Fibroblast of lung (primary cell): Measurements from ENCODE around the gene GALNT2. TPM values are rescaled to one million over a fixed set of nuclear protein-coding genes. Genes with fewer than 3 reads are reported as not detected.

ENCODE experiments used
- DNase-seq, 2 donors: peaks; one replicate each; pipeline versions ENCODE4 v3.0.0 to v3.0.0-alpha.2; 2010; ENCODE audit warnings: low read depth in 2 of 2
- H2AFZ ChIP-seq: 2 replicates; pipeline ENCODE4 v1.5.1; 2012; ENCODE audit warnings: low read length, control low read depth, inconsistent platforms
- H3K27ac ChIP-seq: 2 replicates; pipeline ENCODE4 v1.5.1; 2011; ENCODE audit warnings: low read length, control low read depth; ENCODE audit not compliant: insufficient read depth
- H3K27me3 ChIP-seq: 2 replicates; pipeline ENCODE4 v1.5.1; 2011; ENCODE audit warnings: mild to moderate bottlenecking, low read length; ENCODE audit not compliant: control insufficient read depth, insufficient read depth
- H3K36me3 ChIP-seq: 2 replicates; pipeline ENCODE4 v1.5.1; 2011; ENCODE audit warnings: low read length; ENCODE audit not compliant: control insufficient read depth, insufficient read depth
- H3K4me1 ChIP-seq: 2 replicates; pipeline ENCODE4 v1.5.1; 2011; ENCODE audit warnings: low read length; ENCODE audit not compliant: control insufficient read depth, insufficient read depth; ENCODE audit errors: extremely low read depth
- H3K4me2 ChIP-seq: 2 replicates; pipeline ENCODE4 v1.5.1; 2011; ENCODE audit warnings: low read length, control low read depth; ENCODE audit not compliant: insufficient read depth; ENCODE audit errors: extremely low read depth
- H3K4me3 ChIP-seq, 4 experiments: fragments of 200-600 bp in 1 of 4; sonication (generic) in 1 of 4; replicated peaks in 1 of 4; 2 replicates each; pipeline ENCODE4 v1.5.1; 2011 to 2016; ENCODE audit warnings: low read length in 4 of 4, low read depth in 3 of 4, mild to moderate bottlenecking in 3 of 4, control low read depth in 2 of 4, inconsistent platforms in 1 of 4, mixed read lengths in 1 of 4; ENCODE audit not compliant: insufficient read depth in 1 of 4; ENCODE audit errors: control extremely low read depth in 1 of 4
- H3K79me2 ChIP-seq: 2 replicates; pipeline ENCODE4 v1.5.1; 2012; ENCODE audit warnings: mild to moderate bottlenecking, low read length, inconsistent platforms; ENCODE audit not compliant: control insufficient read depth, insufficient read depth
- H3K9ac ChIP-seq: 2 replicates; pipeline ENCODE4 v1.5.1; 2011; ENCODE audit warnings: mild to moderate bottlenecking, low read length, control low read depth; ENCODE audit not compliant: insufficient read depth
- H3K9me3 ChIP-seq: 2 replicates; pipeline ENCODE4 v1.5.1; 2012; ENCODE audit warnings: low read depth, low read length; ENCODE audit not compliant: control insufficient read depth, insufficient read depth
- H4K20me1 ChIP-seq: 2 replicates; pipeline ENCODE4 v1.5.1; 2011; ENCODE audit warnings: low read length; ENCODE audit not compliant: control insufficient read depth, insufficient read depth; ENCODE audit errors: extremely low read depth
- CTCF ChIP-seq, 2 donors: IDR thresholded peaks in 1 of 2; conservative IDR thresholded peaks in 1 of 2; 1 replicate in 1 of 2; 2 replicates in 1 of 2; pipeline ENCODE4 v1.5.1; 2011 to 2012; ENCODE audit warnings: low read length in 2 of 2, control low read depth in 1 of 2, inconsistent platforms in 1 of 2, low read depth in 1 of 2, mild to moderate bottlenecking in 1 of 2
- EZH2 ChIP-seq: IDR thresholded peaks from 2 replicates; pipeline ENCODE4 v1.5.1; 2012; ENCODE audit warnings: low read length, control low read depth, mild to moderate bottlenecking; ENCODE audit errors: missing control alignments
- polyA plus RNA-seq, 2 donors: library from polyadenylated mRNA; depleted of rRNA in 1 of 2; stranded (reverse) in 1 of 2; unstranded in 1 of 2; fragments of >200 nt; gene quantifications; 2 replicates each; pipeline ENCODE4 v1.2.1, GENCODE V29; 2011 to 2012; ENCODE audit warnings: missing spikeins in 1 of 2
- total RNA-seq: library from RNA; depleted of rRNA; stranded (reverse); fragments of >200 nt; gene quantifications from 2 replicates; pipeline ENCODE4 v1.2.1, GENCODE V29; 2014

The GALNT2 gene
- total and polyA plus RNA-seq, 2 donors (not counting 1 experiment from before 2014, with no cell fraction given), result 106 to 115 TPM

GRCh38 chr1:230295367-230295766, 228.3 kb downstream of the GALNT2 start:
- H3K79me2 ChIP-seq, result no peaks in the 10 kb centered on the region
- no peak overlapping the region for H3K4me2 ChIP-seq
- no peaks in the 10 kb centered on the region for H4K20me1 ChIP-seq
- H3K27ac ChIP-seq, result no peak overlapping the region
- H3K4me3 ChIP-seq, result no peak overlapping the region
- no peak overlapping the region for H2AFZ ChIP-seq
- H3K9me3 ChIP-seq, result no peaks in the 10 kb centered on the region
- H3K9ac ChIP-seq, result no peak overlapping the region
- H3K4me1 ChIP-seq, result no peaks in the 10 kb centered on the region
- H3K27me3 ChIP-seq, result no peaks in the 10 kb centered on the region
- TF ChIP-seq CTCF (conservative IDR thresholded peaks at IDR 0.05 in 1 of 2, IDR thresholded peaks at IDR 0.05 in 1 of 2; ENCODE audit: low read depth in 1 of 2, low read length in 2 of 2) (no peak), EZH2 (no peak)
- no peak for DNase-seq
- H3K36me3 ChIP-seq, result no peaks in the 10 kb centered on the region

GRCh38 chr1:230299191-230300006, 232.4 kb downstream of the GALNT2 start:
- no peak for DNase-seq
- H3K9ac ChIP-seq, result no peak overlapping the region
- H3K9me3 ChIP-seq, result no peaks in the 10 kb centered on the region
- no peak for TF ChIP-seq CTCF (conservative IDR thresholded peaks at IDR 0.05 in 1 of 2, IDR thresholded peaks at IDR 0.05 in 1 of 2; ENCODE audit: low read depth in 1 of 2, low read length in 2 of 2)
- TF ChIP-seq EZH2, result no peak
- no peak overlapping the region for H2AFZ ChIP-seq
- H3K79me2 ChIP-seq, result no peaks in the 10 kb centered on the region
- H3K4me2 ChIP-seq, result no peak overlapping the region
- no peaks in the 10 kb centered on the region for H3K36me3 ChIP-seq
- no peaks in the 10 kb centered on the region for H4K20me1 ChIP-seq
- H3K27ac ChIP-seq, result no peak overlapping the region
- no peaks in the 10 kb centered on the region for H3K27me3 ChIP-seq
- H3K4me3 ChIP-seq, result no peak overlapping the region
- H3K4me1 ChIP-seq, result no peaks in the 10 kb centered on the region

- Histone ChIP-seq H3K9me3 (no peaks in the 10 kb centered on the region), H3K36me3 (no peaks in the 10 kb centered on the region), H3K4me3 (no peak overlapping the region), H3K27ac (no peak overlapping the region), H2AFZ (no peak overlapping the region), H4K20me1 (no peaks in the 10 kb centered on the region), H3K79me2 (no peaks in the 10 kb centered on the region), H3K27me3 (no peaks in the 10 kb centered on the region), H3K9ac (no peak overlapping the region), H3K4me1 (no peaks in the 10 kb centered on the region), H3K4me2 (no peak overlapping the region)
- no peak for DNase-seq
- TF ChIP-seq EZH2 (no peak), CTCF (conservative IDR thresholded peaks at IDR 0.05 in 1 of 2, IDR thresholded peaks at IDR 0.05 in 1 of 2; ENCODE audit: low read depth in 1 of 2, low read length in 2 of 2) (no peak)
Observed at GRCh38 chr1:230300322-230301301, 233.6 kb downstream of the GALNT2 start.
